ENCODE measurements around the gene ISCU. TPM values are rescaled to one million over a fixed set of nuclear protein-coding genes. Genes with fewer than 3 reads are reported as not detected.

Gene ISCU
- total and polyA plus RNA-seq, 2 of the 8 experiments (the other 6 are each of a cell fraction or from before 2014, with no cell fraction given), result 72.1 to 78.1 TPM

DNA sequence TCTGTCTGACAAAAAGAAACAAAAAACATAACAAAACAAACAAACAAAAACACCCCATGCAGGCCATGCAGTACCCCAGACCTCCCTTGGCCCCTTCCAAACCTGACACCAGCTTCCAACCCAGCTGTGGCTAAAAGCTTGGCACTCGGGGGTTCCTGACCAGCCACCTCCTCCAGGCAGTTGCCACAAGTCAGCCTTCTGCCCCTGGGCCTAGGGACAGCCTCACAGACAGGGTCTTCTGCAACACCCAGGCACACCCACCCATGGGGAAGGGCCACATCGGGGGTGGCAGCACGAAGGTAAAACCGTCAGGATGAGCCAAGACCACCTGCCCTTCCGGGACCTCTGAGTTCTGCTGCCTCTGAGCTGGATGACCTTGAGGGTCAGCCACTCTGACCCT is 46.2 kb downstream of the ISCU start:
- Histone ChIP-seq H2BK120ac (replicated peaks; ENCODE audit: low read depth, low read length) (no peak overlapping the region), H3K4ac (replicated peaks; ENCODE audit: insufficient read length, low read depth, low read length) (no peak overlapping the region), H3K27me3 (replicated peaks in 1 of 4; ENCODE audit: control insufficient read depth in 3 of 4, extremely low read depth in 1 of 4, insufficient read depth in 3 of 4, low read length in 3 of 4) (no peaks in the 10 kb centered on the region), H2AFZ (ENCODE audit: low read length) (no peak overlapping the region), H3K4me3 (ENCODE audit: extremely low read depth in 1 of 4, insufficient read depth in 2 of 4, low read depth in 3 of 4, low read length in 4 of 4) (no peak overlapping the region), H2BK15ac (ENCODE audit: low read length) (no peak overlapping the region), H2BK12ac (ENCODE audit: low read depth, low read length) (0 out of 2 replicates have a peak overlapping the region, but pooled peaks have one; percentile 12), H3K9ac (replicated peaks in 1 of 4; ENCODE audit: extremely low read depth in 1 of 4, low read depth in 3 of 4, low read length in 3 of 4) (no peak overlapping the region), H3K23ac (ENCODE audit: insufficient read length) (no peak overlapping the region), H3K9me3 (ENCODE audit: insufficient read depth in 2 of 2, low read depth in 1 of 2, low read length in 1 of 2) (no peaks in the 10 kb centered on the region), H3K23me2 (ENCODE audit: low read depth, low read length) (peaks cover 9% of the 10 kb centered on the region; the same call in 1 of the 2 replicates), H3K4me2 (ENCODE audit: insufficient read depth in 1 of 2, low read depth in 2 of 2, low read length in 2 of 2) (no peak overlapping the region), H3K14ac (ENCODE audit: insufficient read length) (no peak overlapping the region), H3K79me2 (ENCODE audit: control insufficient read depth in 1 of 2, insufficient read depth in 2 of 2, low read length in 2 of 2) (no peaks in the 10 kb centered on the region), H4K5ac (ENCODE audit: insufficient read length, low read depth, low read length) (no peak overlapping the region), H2BK20ac (ENCODE audit: low read length) (0 out of 2 replicates have a peak overlapping the region, but pooled peaks have one; percentile 18), H3K79me1 (ENCODE audit: low read depth, low read length) (no peaks in the 10 kb centered on the region), H2AK5ac (ENCODE audit: low read depth, low read length) (no peak overlapping the region), H4K8ac (ENCODE audit: extremely low read depth, insufficient read depth, low read length) (no peak overlapping the region), H3K27ac (ENCODE audit: low read depth, low read length) (no peak overlapping the region), H3K56ac (replicated peaks; ENCODE audit: insufficient read length, low read depth, low read length) (no peak overlapping the region), H4K20me1 (replicated peaks in 1 of 2; ENCODE audit: control insufficient read depth in 1 of 2, insufficient read depth in 2 of 2, low read length in 2 of 2) (no peaks in the 10 kb centered on the region), H3K18ac (ENCODE audit: extremely low read depth, low read length) (no peak overlapping the region; the same call in 1 of the 2 replicates), H2BK5ac (ENCODE audit: low read depth, low read length) (peak overlapping the region; percentile 10; the same call in 1 of the 2 replicates), H3K36me3 (ENCODE audit: control insufficient read depth in 2 of 4, insufficient read depth in 4 of 4, low read length in 3 of 4) (no peaks in the 10 kb centered on the region), H4K91ac (replicated peaks; ENCODE audit: insufficient read length, low read length) (peak overlapping the region; percentile 17), H3K4me1 (replicated peaks in 1 of 4; ENCODE audit: control insufficient read depth in 3 of 4, insufficient read depth in 4 of 4, low read length in 3 of 4) (peaks cover 0 to 13% (median 1%) of the 10 kb centered on the region in 4 experiments; a peak in 4 of 7 replicates)
- ChIA-PET POLR2A (ENCODE audit: partially characterized antibody) (interaction anchor here (0.6 to 2.0 kb wide), 9 partner anchors 8 to 839 kb away, joined by 3 to 6 read pairs (median 4); partner anchors contain the start of genes ISCU, SART3 and TMEM119), CTCF (ENCODE audit: partially characterized antibody) (interaction anchor here (1.0 to 22.5 kb wide), 7 partner anchors 9 to 196 kb away, joined by 3 to 523 read pairs (median 3); partner anchors contain the start of genes ISCU, SART3 and TMEM119)
- DNase-seq (ENCODE audit: low read depth in 1 of 2, low spot score in 2 of 2), result no peak
- WGBS, 2 experiments (ENCODE audit: extremely low coverage in 1 of 2, insufficient coverage in 1 of 2, insufficient read length in 1 of 2, insufficient replicate concordance in 2 of 2, low coverage in 1 of 2, low lambda C conversion rate in 2 of 2, missing lambda C conversion rate in 1 of 2), result 94% methylated on average over 5 of the region's 5 CpGs; no CpG with 5 or more reads in 1 of the 2 experiments
- FAIRE-seq, result no peak
- TF ChIP-seq SP4 (IDR thresholded peaks at IDR 0.05; ENCODE audit: low read length) (no peak), RBBP5 (IDR thresholded peaks at IDR 0.05; ENCODE audit: borderline replicate concordance, low read depth, low read length) (no peak), EZH2 (IDR thresholded peaks at IDR 0.05; ENCODE audit: low read depth, low read length, severe bottlenecking) (no peak), EP300 (IDR thresholded peaks at IDR 0.05; ENCODE audit: borderline replicate concordance in 1 of 2, low read depth in 2 of 2, low read length in 2 of 2) (no peak), SUZ12 (IDR thresholded peaks at IDR 0.05; ENCODE audit: low read length) (no peak), SIRT6 (IDR thresholded peaks at IDR 0.05; ENCODE audit: low read length) (no peak), FOSL1 (IDR thresholded peaks at IDR 0.05; ENCODE audit: insufficient read depth, low read depth, low read length) (no peak), HDAC2 (IDR thresholded peaks at IDR 0.05; ENCODE audit: borderline replicate concordance in 1 of 2, low read depth in 2 of 2, low read length in 2 of 2) (no peak), RXRA (IDR thresholded peaks at IDR 0.05; ENCODE audit: insufficient read depth, low read depth, low read length) (no peak), RAD21 (IDR thresholded peaks at IDR 0.05 in 1 of 2, conservative IDR thresholded peaks at IDR 0.05 in 1 of 2; ENCODE audit: low read depth in 2 of 2, low read length in 2 of 2) (no peak), KDM4A (IDR thresholded peaks at IDR 0.05; ENCODE audit: low read depth, low read length, severe bottlenecking) (no peak)
- TF ChIP-seq, protein P1, sequence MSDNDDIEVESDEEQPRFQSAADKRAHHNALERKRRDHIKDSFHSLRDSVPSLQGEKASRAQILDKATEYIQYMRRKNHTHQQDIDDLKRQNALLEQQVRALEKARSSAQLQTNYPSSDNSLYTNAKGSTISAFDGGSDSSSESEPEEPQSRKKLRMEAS (IDR thresholded peaks at IDR 0.05), result no peak

All from H1 (cell line).